K562 (cell line): ENCODE results near the gene TMSB15B.

ENCODE experiments used
- DPF2 ChIP-seq: fragments of 450-650 bp; IDR thresholded peaks from 2 replicates; pipeline ENCODE4 v1.6.1; 2016
- EZH2 ChIP-seq: IDR thresholded peaks from 2 replicates; pipeline ENCODE4 v1.6.1; 2012; ENCODE audit warnings: low read depth, mild to moderate bottlenecking, inconsistent platforms, low read length, borderline replicate concordance
- HMG20B ChIP-seq: fragments of 250-450 bp; sonication (Bioruptor Pico); IDR thresholded peaks from 2 replicates; pipeline ENCODE4 v1.5.0; 2021; ENCODE audit warnings: mild to moderate bottlenecking
- KLF13 ChIP-seq: fragments of 450-650 bp; IDR thresholded peaks from 2 replicates; pipeline ENCODE4 v1.6.1; 2016; ENCODE audit warnings: missing genetic modification characterization, low read depth, mild to moderate bottlenecking, missing compliant biosample characterization, moderate library complexity, borderline replicate concordance
- MTA2 ChIP-seq: fragments of 450-650 bp; IDR thresholded peaks from 2 replicates; pipeline ENCODE4 v1.6.1; 2016; ENCODE audit warnings: low read depth
- PCBP1 ChIP-seq: fragments of 200-400 bp; formaldehyde crosslinking; IDR thresholded peaks from 2 replicates; pipeline ENCODE4 v1.6.1; 2018; ENCODE audit warnings: mild to moderate bottlenecking, low read depth, low read length; ENCODE audit not compliant: poor library complexity, severe bottlenecking
- POLR2AphosphoS5 ChIP-seq: IDR thresholded peaks from 2 replicates; pipeline ENCODE4 v1.6.1; 2011; ENCODE audit warnings: mild to moderate bottlenecking, low read depth, low read length, moderate library complexity; ENCODE audit not compliant: control insufficient read depth, insufficient read depth
- TAF9B ChIP-seq: fragments of 450-650 bp; IDR thresholded peaks from 2 replicates; pipeline ENCODE4 v1.6.1; 2018; ENCODE audit warnings: mild to moderate bottlenecking; ENCODE audit not compliant: partially characterized antibody
- TGIF2 ChIP-seq: sonication (generic); formaldehyde crosslinking; IDR thresholded peaks from 2 replicates; pipeline ENCODE4 v1.8.1; 2022; ENCODE audit warnings: mild to moderate bottlenecking, missing genetic modification reagents, moderate library complexity
- ZNF644 ChIP-seq: fragments of 200-800 bp; sonication (Bioruptor generic); IDR thresholded peaks from 2 replicates; pipeline ENCODE4 v1.6.1; 2016; ENCODE audit warnings: low read depth, missing genetic modification characterization, missing compliant biosample characterization
- TF ChIP-seq, protein P1 (sequence below), 3 experiments: IDR thresholded peaks in 2 of 3; conservative IDR thresholded peaks in 1 of 3; 2 replicates each; pipeline ENCODE4 v1.5.1; 2011 to 2012; ENCODE audit warnings: low read length in 3 of 3, mild to moderate bottlenecking in 3 of 3, control low read depth in 2 of 3, improper control_type of control experiment in 1 of 3, inconsistent platforms in 1 of 3, low read depth in 1 of 3, mixed read lengths in 1 of 3, moderate library complexity in 1 of 3; ENCODE audit not compliant: insufficient read depth in 2 of 3

GRCh38 chrX:103932133-103932532, 30.3 kb upstream of the TMSB15B start:
- TF ChIP-seq TGIF2 (CRISPR knock-in tag): no peak
- TF ChIP-seq, protein P1, sequence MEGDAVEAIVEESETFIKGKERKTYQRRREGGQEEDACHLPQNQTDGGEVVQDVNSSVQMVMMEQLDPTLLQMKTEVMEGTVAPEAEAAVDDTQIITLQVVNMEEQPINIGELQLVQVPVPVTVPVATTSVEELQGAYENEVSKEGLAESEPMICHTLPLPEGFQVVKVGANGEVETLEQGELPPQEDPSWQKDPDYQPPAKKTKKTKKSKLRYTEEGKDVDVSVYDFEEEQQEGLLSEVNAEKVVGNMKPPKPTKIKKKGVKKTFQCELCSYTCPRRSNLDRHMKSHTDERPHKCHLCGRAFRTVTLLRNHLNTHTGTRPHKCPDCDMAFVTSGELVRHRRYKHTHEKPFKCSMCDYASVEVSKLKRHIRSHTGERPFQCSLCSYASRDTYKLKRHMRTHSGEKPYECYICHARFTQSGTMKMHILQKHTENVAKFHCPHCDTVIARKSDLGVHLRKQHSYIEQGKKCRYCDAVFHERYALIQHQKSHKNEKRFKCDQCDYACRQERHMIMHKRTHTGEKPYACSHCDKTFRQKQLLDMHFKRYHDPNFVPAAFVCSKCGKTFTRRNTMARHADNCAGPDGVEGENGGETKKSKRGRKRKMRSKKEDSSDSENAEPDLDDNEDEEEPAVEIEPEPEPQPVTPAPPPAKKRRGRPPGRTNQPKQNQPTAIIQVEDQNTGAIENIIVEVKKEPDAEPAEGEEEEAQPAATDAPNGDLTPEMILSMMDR (IDR thresholded peaks at IDR 0.05 in 2 of 3, conservative IDR thresholded peaks at IDR 0.05 in 1 of 3; ENCODE audit: insufficient read depth in 2 of 3, low read depth in 1 of 3, low read length in 3 of 3): no peak
- no peak for TF ChIP-seq ZNF644
- TF ChIP-seq POLR2AphosphoS5: no peak
- no peak for TF ChIP-seq MTA2
- TF ChIP-seq DPF2: no peak
- TF ChIP-seq KLF13 (tag): no peak
- TF ChIP-seq EZH2: no peak
- TF ChIP-seq PCBP1: no peak
- no peak for TF ChIP-seq HMG20B
- TF ChIP-seq TAF9B: no peak
